VCaP (cell line): ENCODE data around the gene GPSM1.

ENCODE experiments used
- H3K27ac ChIP-seq: fragments of 450-650 bp; 2 replicates; pipeline ENCODE4 v1.5.1; 2017
- CTCF ChIP-seq: fragments of 450-650 bp; conservative IDR thresholded peaks from 2 replicates; pipeline ENCODE4 v1.5.1; 2017; ENCODE audit warnings: mild to moderate bottlenecking, moderate library complexity

Gene GPSM1

GRCh38 chr9:136370687-136371532, 43.6 kb downstream of the GPSM1 start:
- H3K27ac ChIP-seq = no peak overlapping the region
- TF ChIP-seq CTCF = no peak

GRCh38 chr9:136371533-136371880, 44.2 kb downstream of the GPSM1 start:
- TF ChIP-seq CTCF = no peak
- H3K27ac ChIP-seq = no peak overlapping the region

- no peak overlapping the region for H3K27ac ChIP-seq
- TF ChIP-seq CTCF = no peak
Measured at GRCh38 chr9:136372006-136372405, 44.7 kb downstream of the GPSM1 start.

GRCh38 chr9:136372561-136373299, 45.4 kb downstream of the GPSM1 start:
- no peak for TF ChIP-seq CTCF

GRCh38 chr9:136373300-136374182, 46.2 kb downstream of the GPSM1 start, which contains the start of gene CARD9:
CARD9 (minus strand) TSS chr9:136373669; CDS start chr9:136372078, 1,591 bp downstream.
- TF ChIP-seq CTCF = no peak
- no peak within 1 kb of the TSS for H3K27ac ChIP-seq

More at GRCh38 chr9:136372561-136373299, 45.4 kb downstream of the GPSM1 start:
- no peak overlapping the region for H3K27ac ChIP-seq

GRCh38 chr9:136374183-136374575, 46.8 kb downstream of the GPSM1 start:
- H3K27ac ChIP-seq = no peak overlapping the region
- no peak for TF ChIP-seq CTCF

- no peak for TF ChIP-seq CTCF
- H3K27ac ChIP-seq = no peak overlapping the region
Measured at GRCh38 chr9:136375096-136375495, 47.8 kb downstream of the GPSM1 start.
